Stimulated activated CD8-positive, alpha-beta memory T cell treated with anti-CD3 and anti-CD28 coated beads, Interleukin-7, amount 100 ng/mL, for 1 hour (primary cell): ENCODE data around the gene SCN10A.

Experiments used
- DNase-seq, 2 donors: peaks; one replicate each; pipeline ENCODE4 v3.0.0-alpha.2; 2020; ENCODE audit warnings: low read depth in 2 of 2

SCN10A gene

GRCh38 chr3:38773528-38773927, 42.5 kb downstream of the SCN10A start:
- no peak for DNase-seq

- DNase-seq, result no peak
These were observed 52.4 kb downstream of the SCN10A start for GRCh38 chr3:38763569-38763968.

GRCh38 chr3:38758557-38758956, 57.5 kb downstream of the SCN10A start:
- DNase-seq, result no peak

GRCh38 chr3:38757721-38758120, 58.3 kb downstream of the SCN10A start:
- DNase-seq, result no peak

GRCh38 chr3:38756892-38757291, 59.1 kb downstream of the SCN10A start:
- no peak for DNase-seq

GRCh38 chr3:38755130-38755529, 60.9 kb downstream of the SCN10A start:
- DNase-seq, result no peak

- DNase-seq, result no peak
These were observed 69.4 kb downstream of the SCN10A start for GRCh38 chr3:38746641-38747040.

- DNase-seq, result no peak
These were observed 73.0 kb downstream of the SCN10A start for GRCh38 chr3:38743043-38743442.

- DNase-seq, result no peak
These were observed 73.5 kb downstream of the SCN10A start for GRCh38 chr3:38742550-38742949.

GRCh38 chr3:38740537-38740936, 75.5 kb downstream of the SCN10A start:
- no peak for DNase-seq

- no peak for DNase-seq
These were observed 76.1 kb downstream of the SCN10A start for GRCh38 chr3:38739931-38740330.

- DNase-seq, result no peak
These were observed 76.7 kb downstream of the SCN10A start for GRCh38 chr3:38739396-38739689.

- DNase-seq, result no peak
These were observed 77.2 kb downstream of the SCN10A start for GRCh38 chr3:38738630-38739395.

GRCh38 chr3:38731522-38731921, 84.5 kb downstream of the SCN10A start:
- DNase-seq, result no peak

- no peak for DNase-seq
These were observed 85.7 kb downstream of the SCN10A start for GRCh38 chr3:38730281-38730680.

GRCh38 chr3:38728008-38728407, 88.0 kb downstream of the SCN10A start:
- no peak for DNase-seq

- no peak for DNase-seq
These were observed 89.3 kb downstream of the SCN10A start for GRCh38 chr3:38726751-38727150.

- DNase-seq, result no peak
These were observed 90.1 kb downstream of the SCN10A start for GRCh38 chr3:38725726-38726419.

GRCh38 chr3:38724392-38724736, 91.7 kb downstream of the SCN10A start:
- DNase-seq, result no peak

GRCh38 chr3:38723569-38724391, 92.2 kb downstream of the SCN10A start:
- DNase-seq, result no peak

- no peak for DNase-seq
These were observed 93.0 kb downstream of the SCN10A start for GRCh38 chr3:38722781-38723568.

- no peak for DNase-seq
These were observed 94.7 kb downstream of the SCN10A start for GRCh38 chr3:38721207-38721772.
